K562 (cell line): ENCODE measurements around the gene SEC11A. TPM values are rescaled to one million over a fixed set of nuclear protein-coding genes. Genes with fewer than 3 reads are reported as not detected.

ENCODE experiments used
- ATAC-seq: fragments of 200-7000 bp; cut with Tn5 transposase; 3 replicates; pipeline ENCODE4 v1.9.1; 2020; ENCODE audit warnings: moderate library complexity
- BruUV-seq: library from RNA; stranded (reverse); fragments of 400-500 nt; replicated peaks from 2 replicates; lab custom pipeline; 2021; lab: Mats Ljungman, UMichigan
- CTCF ChIA-PET: fragments of 300-600 bp; formaldehyde crosslinking; extraction: SDS; loops from one replicate; lab custom pipeline; 2021; ENCODE audit warnings: low intra/inter-chr PET ratio; lab: Yijun Ruan, JAX
- POLR2A ChIA-PET: fragments of 300-600, 350-650 bp; sonication (Branson Sonifier 250); formaldehyde crosslinking; extraction: SDS; loops from one replicate; lab custom pipeline; 2021; ENCODE audit warnings: antibody characterized with exemption, inconsistent platforms; lab: Yijun Ruan, JAX
- DNase-seq, 4 experiments: peaks; one replicate each; pipeline versions ENCODE4 v3.0.0 to v3.0.0-alpha.2; 2011 to 2018; ENCODE audit warnings: low spot score in 3 of 4, mixed read lengths in 3 of 4; ENCODE audit errors: extremely low read depth in 1 of 4
- FAIRE-seq: peaks from 2 replicates; lab custom pipeline; 2011; peaks lifted over from hg19 to GRCh38; lab: Jason Lieb, UNC
- H2AFZ ChIP-seq: 2 replicates; pipeline ENCODE4 v1.6.0; 2011; ENCODE audit warnings: low read depth, low read length, control low read depth, inconsistent platforms
- H3K27ac ChIP-seq: fragments of 200-600 bp; 3 replicates; pipeline ENCODE4 v1.8.0; 2011; ENCODE audit warnings: low read depth, mild to moderate bottlenecking, control low read depth, inconsistent platforms, low read length, moderate library complexity, mixed read lengths; ENCODE audit errors: extremely low read depth
- H3K27me3 ChIP-seq, 2 experiments: fragments of 300-600 bp in 1 of 2; 2 replicates in 1 of 2; 3 replicates in 1 of 2; pipeline versions ENCODE4 v1.6.0 to v1.8.0; 2011; ENCODE audit warnings: inconsistent platforms in 2 of 2, low read length in 2 of 2, mild to moderate bottlenecking in 1 of 2, mixed read lengths in 1 of 2, moderate library complexity in 1 of 2; ENCODE audit not compliant: control insufficient read depth in 2 of 2, insufficient read depth in 2 of 2
- H3K36me3 ChIP-seq: fragments of 300-600 bp; 3 replicates; pipeline ENCODE4 v1.8.0; 2011; ENCODE audit warnings: mild to moderate bottlenecking, low read length, inconsistent platforms; ENCODE audit not compliant: control insufficient read depth, insufficient read depth
- H3K4me1 ChIP-seq, 2 experiments: fragments of 200-600 bp in 1 of 2; replicated peaks in 1 of 2; 2 replicates in 1 of 2; 3 replicates in 1 of 2; pipeline versions ENCODE4 v1.5.1 to v1.8.0; 2011; ENCODE audit warnings: inconsistent platforms in 2 of 2, low read length in 2 of 2, mild to moderate bottlenecking in 1 of 2, mixed read lengths in 1 of 2, moderate library complexity in 1 of 2; ENCODE audit not compliant: control insufficient read depth in 2 of 2, insufficient read depth in 2 of 2
- H3K4me2 ChIP-seq: 2 replicates; pipeline ENCODE4 v1.6.1; 2011; ENCODE audit warnings: low read length, control low read depth, inconsistent platforms, mixed read lengths; ENCODE audit not compliant: insufficient read depth
- H3K4me3 ChIP-seq: fragments of 200-600 bp; sonication (generic), shearing (Covaris generic); 2 replicates; pipeline ENCODE4 v1.5.1; 2016; ENCODE audit warnings: control low read depth, inconsistent platforms
- H3K79me2 ChIP-seq: fragments of 200-600 bp; 3 replicates; pipeline ENCODE4 v1.8.0; 2011; ENCODE audit warnings: low read length, inconsistent platforms; ENCODE audit not compliant: control insufficient read depth, insufficient read depth
- H3K9ac ChIP-seq, 2 experiments: 2 replicates each; pipeline versions ENCODE4 v1.6.0 to v1.6.1; 2011; ENCODE audit warnings: low read depth in 2 of 2, low read length in 2 of 2, control low read depth in 1 of 2, inconsistent platforms in 1 of 2, mild to moderate bottlenecking in 1 of 2, mixed read lengths in 1 of 2; ENCODE audit not compliant: insufficient read depth in 1 of 2
- H3K9me1 ChIP-seq: one replicate; pipeline ENCODE4 v1.6.0; 2011; ENCODE audit warnings: inconsistent platforms, mild to moderate bottlenecking, low read length, moderate library complexity; ENCODE audit not compliant: control insufficient read depth, insufficient read depth
- H3K9me3 ChIP-seq: replicated peaks from 2 replicates; pipeline ENCODE4 v1.5.1; 2011; ENCODE audit warnings: low read depth, low read length, inconsistent platforms; ENCODE audit not compliant: control insufficient read depth, insufficient read depth
- H4K20me1 ChIP-seq: replicated peaks from 2 replicates; pipeline ENCODE4 v1.6.1; 2011; ENCODE audit warnings: low read length, inconsistent platforms, mixed read lengths; ENCODE audit not compliant: control insufficient read depth, insufficient read depth
- POLR2G ChIP-seq: fragments of 200-400 bp; formaldehyde crosslinking; IDR thresholded peaks from 2 replicates; pipeline ENCODE4 v1.6.1; 2017; ENCODE audit warnings: low read depth, mild to moderate bottlenecking, antibody characterized with exemption, low read length, moderate library complexity
- RBM39 ChIP-seq: fragments of 200-400 bp; formaldehyde crosslinking; optimal IDR thresholded peaks from 2 replicates; pipeline ENCODE3; 2018; ENCODE audit warnings: low read depth, low read length
- RCOR1 ChIP-seq, 2 experiments: IDR thresholded peaks; 2 replicates each; pipeline ENCODE4 v1.6.1; 2012; ENCODE audit warnings: low read depth in 2 of 2, low read length in 2 of 2, borderline replicate concordance in 1 of 2, improper control_type of control experiment in 1 of 2
- TEAD4 ChIP-seq, 2 experiments: sonication (generic) in 1 of 2; formaldehyde crosslinking in 1 of 2; IDR thresholded peaks; 2 replicates each; pipeline versions ENCODE4 v1.6.1 to v1.8.0; 2012 to 2022; ENCODE audit warnings: borderline replicate concordance in 1 of 2, inconsistent platforms in 1 of 2, low read length in 1 of 2, mild to moderate bottlenecking in 1 of 2, missing genetic modification reagents in 1 of 2
- ZNF140 ChIP-seq: fragments of 250-450 bp; sonication (Bioruptor Pico); IDR thresholded peaks from 2 replicates; pipeline ENCODE4 v1.8.0; 2021; ENCODE audit warnings: moderate library complexity, mild to moderate bottlenecking, inconsistent platforms
- WGBS: fragments of 100-300 bp; shearing (Covaris generic); methylation state at CpG from one replicate; pipeline ENCODE4 v1.1.6; 2016; ENCODE audit warnings: low coverage, mixed read lengths; ENCODE audit not compliant: insufficient coverage; ENCODE audit errors: missing lambda C conversion rate; 5-methylcytosine and 5-hydroxymethylcytosine counted together
- in situ Hi-C: fragments of 300-500 bp; cut with MboI; formaldehyde crosslinking; loops from 4 replicates; pipeline ENCODE4 v1.15.0; 2018; ENCODE audit warnings: inconsistent platforms, mixed read lengths
- intact Hi-C: fragments of 100-400 bp; cut with micrococcal nuclease; formaldehyde crosslinking; loops from 2 replicates; pipeline ENCODE4 v1.14.2; 2022
- polyA plus RNA-seq, 8 experiments: library from polyadenylated mRNA; depleted of rRNA in 4 of 8; stranded (reverse) in 5 of 8; unstranded in 3 of 8; fragments of >200 nt; fragmentation: Nextera tagmentation in 2 of 8; fragmentation: Illumina TruSeq in 1 of 8; extraction: Ambion mirVana in 2 of 8; extraction: Trizol in 1 of 8; gene quantifications; 2 replicates each; pipeline versions ENCODE4 v1.2.1 to v1.2.3, GENCODE V29; 2011 to 2014; ENCODE audit warnings: inconsistent platforms in 1 of 8, missing spikeins in 1 of 8
- total RNA-seq, 7 experiments: library from RNA; depleted of rRNA in 6 of 7; stranded (reverse); fragments of >200 nt in 6 of 7; fragmentation: Illumina TruSeq in 2 of 7; extraction: Trizol in 2 of 7; gene quantifications; 2 replicates each; pipeline versions ENCODE4 v1.2.1 to v1.2.3, GENCODE V29; 2011 to 2021; ENCODE audit warnings: low replicate concordance in 1 of 7
- TF ChIP-seq, protein P1 (sequence below): fragments of 250-450 bp; sonication (Bioruptor Pico); IDR thresholded peaks from 2 replicates; pipeline ENCODE4 v1.4.0; 2020; ENCODE audit warnings: mild to moderate bottlenecking, moderate library complexity
- TF ChIP-seq, protein P2 (sequence below): fragments of 250-450 bp; sonication (Bioruptor Pico); IDR thresholded peaks from 2 replicates; pipeline ENCODE4 v1.5.0; 2021; ENCODE audit warnings: mild to moderate bottlenecking, borderline replicate concordance

SEC11A gene
- total and polyA plus RNA-seq, 9 of the 15 experiments (the other 6 are each of a cell fraction or from before 2014, with no cell fraction given) = 175 to 310 (median 229) TPM

DNA sequence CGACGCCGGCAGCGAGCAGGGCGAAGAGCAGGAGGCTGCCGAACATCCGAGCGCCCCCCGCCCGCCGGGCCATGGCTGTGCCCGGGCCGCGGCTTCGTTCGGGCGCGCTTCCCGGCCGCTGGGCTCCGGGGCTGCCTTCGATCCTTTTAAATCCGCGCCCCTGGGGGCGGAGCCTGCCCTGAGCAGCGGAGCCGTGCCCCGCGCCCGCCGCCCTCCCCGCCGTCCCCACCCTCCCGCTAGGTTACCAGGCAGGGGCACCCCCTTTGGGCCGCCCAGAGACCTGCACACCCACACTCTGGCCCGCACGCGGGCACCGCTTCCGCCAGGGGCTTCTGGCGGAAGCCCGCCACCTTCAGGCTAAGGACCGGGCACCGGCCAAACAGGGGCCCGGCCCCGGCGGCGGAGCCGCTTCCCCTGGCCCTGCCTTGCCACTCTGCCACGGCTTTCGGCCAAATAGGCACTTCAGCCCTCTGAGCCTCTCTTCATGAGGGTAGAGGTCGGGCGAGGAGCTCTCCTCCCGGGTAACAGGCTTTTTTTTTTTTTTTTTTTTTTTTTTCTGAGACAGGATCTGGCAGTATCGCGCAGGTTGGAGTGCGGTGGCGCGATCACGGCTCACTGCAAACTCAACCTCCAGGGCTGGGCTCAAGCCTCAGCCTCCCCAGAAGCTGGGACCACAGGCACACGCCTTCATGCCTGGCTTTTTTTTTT is 57.7 kb downstream of the SEC11A start, which contains the start of gene NMB:
Gene NMB, minus strand, starts transcription at position 120 of the 708 bp plus-strand sequence. Its CDS starts 47 bp downstream, at position 73.
- POLR2A ChIA-PET = interaction anchor here (0.5 kb wide), 1 partner anchor 225 kb away, joined by 3 read pairs; no protein-coding TSS in a partner anchor
- Histone ChIP-seq H3K9ac (0 out of 4 replicates have a peak within 1 kb of the TSS, but pooled peaks of 1 of the 2 experiments have one; percentile 6), H3K9me1 (no peaks in the 10 kb centered on the region), H4K20me1 (no peaks in the 10 kb centered on the region), H3K4me2 (no peak within 1 kb of the TSS), H2AFZ (no peak within 1 kb of the TSS), H3K27ac (no peak within 1 kb of the TSS), H3K9me3 (no peaks in the 10 kb centered on the region), H3K4me1 (peaks cover 4 to 19% of the 10 kb centered on the region in 2 experiments; a peak in 3 of 5 replicates), H3K4me3 (no peak within 1 kb of the TSS), H3K27me3 (no peaks in the 10 kb centered on the region), H3K36me3 (peaks cover 4% of the 10 kb centered on the region; the same call in 2 of the 3 replicates), H3K79me2 (peaks cover 9% of the 10 kb centered on the region)
- no TSS peak for BruUV-seq
- 92% methylated on average over 26 of the region's 61 CpGs for WGBS
- in situ Hi-C loops = no loop called here
- ATAC-seq = no peak
- no peak for FAIRE-seq
- DNase-seq = no peak
- intact Hi-C loops = no loop called here
- TF ChIP-seq ZNF140 (CRISPR knock-in tag) (no peak), RCOR1 (IDR thresholded peaks at IDR 0.05; ENCODE audit: borderline replicate concordance in 1 of 2, low read depth in 2 of 2, low read length in 2 of 2) (no peak), TEAD4 (IDR thresholded peaks at IDR 0.05; ENCODE audit: low read length) (no peak), TEAD4 (CRISPR knock-in tag; IDR thresholded peaks at IDR 0.05; ENCODE audit: borderline replicate concordance) (no peak), RBM39 (no peak), POLR2G (peak; percentile 60; the same call in 1 of the 2 replicates)
- TF ChIP-seq, protein P1, sequence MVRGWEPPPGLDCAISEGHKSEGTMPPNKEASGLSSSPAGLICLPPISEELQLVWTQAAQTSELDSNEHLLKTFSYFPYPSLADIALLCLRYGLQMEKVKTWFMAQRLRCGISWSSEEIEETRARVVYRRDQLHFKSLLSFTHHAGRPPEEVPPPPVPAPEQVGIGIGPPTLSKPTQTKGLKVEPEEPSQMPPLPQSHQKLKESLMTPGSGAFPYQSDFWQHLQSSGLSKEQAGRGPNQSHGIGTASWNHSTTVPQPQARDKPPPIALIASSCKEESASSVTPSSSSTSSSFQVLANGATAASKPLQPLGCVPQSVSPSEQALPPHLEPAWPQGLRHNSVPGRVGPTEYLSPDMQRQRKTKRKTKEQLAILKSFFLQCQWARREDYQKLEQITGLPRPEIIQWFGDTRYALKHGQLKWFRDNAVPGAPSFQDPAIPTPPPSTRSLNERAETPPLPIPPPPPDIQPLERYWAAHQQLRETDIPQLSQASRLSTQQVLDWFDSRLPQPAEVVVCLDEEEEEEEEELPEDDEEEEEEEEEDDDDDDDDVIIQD (CRISPR knock-in tag) = no peak
- TF ChIP-seq, protein P2, sequence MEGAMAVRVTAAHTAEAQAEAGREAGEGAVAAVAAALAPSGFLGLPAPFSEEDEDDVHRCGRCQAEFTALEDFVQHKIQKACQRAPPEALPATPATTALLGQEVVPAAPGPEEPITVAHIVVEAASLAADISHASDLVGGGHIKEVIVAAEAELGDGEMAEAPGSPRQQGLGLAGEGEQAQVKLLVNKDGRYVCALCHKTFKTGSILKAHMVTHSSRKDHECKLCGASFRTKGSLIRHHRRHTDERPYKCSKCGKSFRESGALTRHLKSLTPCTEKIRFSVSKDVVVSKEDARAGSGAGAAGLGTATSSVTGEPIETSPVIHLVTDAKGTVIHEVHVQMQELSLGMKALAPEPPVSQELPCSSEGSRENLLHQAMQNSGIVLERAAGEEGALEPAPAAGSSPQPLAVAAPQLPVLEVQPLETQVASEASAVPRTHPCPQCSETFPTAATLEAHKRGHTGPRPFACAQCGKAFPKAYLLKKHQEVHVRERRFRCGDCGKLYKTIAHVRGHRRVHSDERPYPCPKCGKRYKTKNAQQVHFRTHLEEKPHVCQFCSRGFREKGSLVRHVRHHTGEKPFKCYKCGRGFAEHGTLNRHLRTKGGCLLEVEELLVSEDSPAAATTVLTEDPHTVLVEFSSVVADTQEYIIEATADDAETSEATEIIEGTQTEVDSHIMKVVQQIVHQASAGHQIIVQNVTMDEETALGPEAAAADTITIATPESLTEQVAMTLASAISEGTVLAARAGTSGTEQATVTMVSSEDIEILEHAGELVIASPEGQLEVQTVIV (CRISPR knock-in tag) = no peak
- CTCF ChIA-PET = no interaction called here
